ENCODE results near the gene OR7G3.

GRCh38 chr19:9171393-9171991 is 44.7 kb upstream of the OR7G3 start:
- TF ChIP-seq CTCF (IDR thresholded peaks at IDR 0.05): no peak
- TF ChIP-seq POLR2A (IDR thresholded peaks at IDR 0.05): no peak
